ENCODE data around the gene TMEM31.

DNA sequence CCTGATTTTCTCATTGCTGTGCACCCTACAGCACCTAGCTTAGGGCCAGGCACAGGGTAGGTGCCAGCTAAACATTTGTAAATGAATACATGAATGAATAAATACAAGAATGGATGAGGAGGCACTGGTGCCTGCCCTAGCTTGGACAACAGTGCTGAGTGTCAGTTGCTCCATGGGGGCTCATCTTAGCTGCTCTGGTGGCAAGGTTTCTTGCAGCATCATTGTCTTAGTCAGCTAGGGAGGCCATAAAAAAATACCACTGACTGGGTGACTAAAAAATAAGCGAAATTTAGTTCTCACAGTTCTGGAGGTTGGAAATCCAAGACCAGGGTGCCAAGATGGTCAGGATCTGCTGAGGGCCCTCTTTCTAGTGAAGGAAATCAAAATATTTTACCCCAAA lies 31.2 kb downstream of the TMEM31 start:
- TF ChIP-seq, protein P1, sequence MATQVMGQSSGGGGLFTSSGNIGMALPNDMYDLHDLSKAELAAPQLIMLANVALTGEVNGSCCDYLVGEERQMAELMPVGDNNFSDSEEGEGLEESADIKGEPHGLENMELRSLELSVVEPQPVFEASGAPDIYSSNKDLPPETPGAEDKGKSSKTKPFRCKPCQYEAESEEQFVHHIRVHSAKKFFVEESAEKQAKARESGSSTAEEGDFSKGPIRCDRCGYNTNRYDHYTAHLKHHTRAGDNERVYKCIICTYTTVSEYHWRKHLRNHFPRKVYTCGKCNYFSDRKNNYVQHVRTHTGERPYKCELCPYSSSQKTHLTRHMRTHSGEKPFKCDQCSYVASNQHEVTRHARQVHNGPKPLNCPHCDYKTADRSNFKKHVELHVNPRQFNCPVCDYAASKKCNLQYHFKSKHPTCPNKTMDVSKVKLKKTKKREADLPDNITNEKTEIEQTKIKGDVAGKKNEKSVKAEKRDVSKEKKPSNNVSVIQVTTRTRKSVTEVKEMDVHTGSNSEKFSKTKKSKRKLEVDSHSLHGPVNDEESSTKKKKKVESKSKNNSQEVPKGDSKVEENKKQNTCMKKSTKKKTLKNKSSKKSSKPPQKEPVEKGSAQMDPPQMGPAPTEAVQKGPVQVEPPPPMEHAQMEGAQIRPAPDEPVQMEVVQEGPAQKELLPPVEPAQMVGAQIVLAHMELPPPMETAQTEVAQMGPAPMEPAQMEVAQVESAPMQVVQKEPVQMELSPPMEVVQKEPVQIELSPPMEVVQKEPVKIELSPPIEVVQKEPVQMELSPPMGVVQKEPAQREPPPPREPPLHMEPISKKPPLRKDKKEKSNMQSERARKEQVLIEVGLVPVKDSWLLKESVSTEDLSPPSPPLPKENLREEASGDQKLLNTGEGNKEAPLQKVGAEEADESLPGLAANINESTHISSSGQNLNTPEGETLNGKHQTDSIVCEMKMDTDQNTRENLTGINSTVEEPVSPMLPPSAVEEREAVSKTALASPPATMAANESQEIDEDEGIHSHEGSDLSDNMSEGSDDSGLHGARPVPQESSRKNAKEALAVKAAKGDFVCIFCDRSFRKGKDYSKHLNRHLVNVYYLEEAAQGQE (IDR thresholded peaks at IDR 0.05; ENCODE audit: low read depth): no peak
- TF ChIP-seq FOXM1 (IDR thresholded peaks at IDR 0.05; ENCODE audit: borderline replicate concordance, low read depth) (no peak), TCF12 (IDR thresholded peaks at IDR 0.05; ENCODE audit: low read depth) (no peak), YY1 (IDR thresholded peaks at IDR 0.05; ENCODE audit: low read depth) (no peak), EP300 (IDR thresholded peaks at IDR 0.05; ENCODE audit: borderline replicate concordance) (no peak), EGR1 (IDR thresholded peaks at IDR 0.05) (no peak), TEAD4 (IDR thresholded peaks at IDR 0.05) (no peak), ZBTB7A (IDR thresholded peaks at IDR 0.05; ENCODE audit: low read depth) (no peak), MAX (IDR thresholded peaks at IDR 0.05) (no peak)

Measured in Ishikawa (cell line).